HG03159 (cell line): Measurements from ENCODE around the gene TEAD1.

Experiments used
- ATAC-seq: cut with Tn5 transposase; IDR thresholded peaks from one replicate; pipeline ENCODE4 v1.9.1; 2021; ENCODE audit warnings: mild to moderate bottlenecking, moderate library complexity; ENCODE audit not compliant: unreplicated experiment

The TEAD1 gene

GRCh38 chr11:12664385-12664784 lies 9.8 kb upstream of the TEAD1 start:
- no peak for ATAC-seq

GRCh38 chr11:12666915-12667314 lies 7.3 kb upstream of the TEAD1 start:
- no peak for ATAC-seq

DNA sequence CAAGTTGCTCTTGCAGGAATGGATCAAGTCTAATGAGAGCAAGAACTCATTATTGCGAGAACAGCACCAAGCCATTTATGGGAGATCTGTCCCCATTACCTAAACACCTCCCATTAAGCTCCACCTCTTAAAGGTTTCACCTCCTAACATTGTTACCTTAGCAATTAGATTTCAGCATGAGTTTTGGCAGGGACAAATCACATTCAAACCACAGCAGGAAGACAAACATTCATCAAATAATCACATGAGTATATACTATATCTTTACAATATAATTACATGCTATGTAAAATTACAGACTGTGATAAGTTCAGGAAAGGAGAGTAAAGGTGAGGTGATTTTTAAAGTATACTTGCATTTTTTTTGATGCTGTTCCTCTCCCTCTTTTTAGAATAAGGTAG lies 6.6 kb upstream of the TEAD1 start:
- ATAC-seq: no peak

DNA sequence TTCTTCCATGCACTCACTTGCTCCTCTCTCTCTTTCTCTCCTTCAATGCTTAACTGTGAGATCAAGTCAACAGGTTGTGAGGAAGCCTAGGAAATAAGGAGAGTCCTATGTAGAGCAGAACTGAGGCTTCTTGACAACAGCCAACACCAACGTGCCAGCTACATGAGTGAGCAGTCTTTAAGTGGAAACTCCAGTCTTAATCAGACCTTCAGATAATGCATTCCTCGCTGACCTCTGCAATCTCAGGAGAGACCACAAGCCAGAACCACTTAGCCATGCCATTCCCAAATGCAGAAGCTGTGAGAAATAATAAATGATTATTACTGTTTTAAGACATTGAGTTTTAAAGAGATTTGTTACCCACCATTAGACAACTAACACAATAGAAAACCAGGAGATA lies 6.1 kb upstream of the TEAD1 start:
- no peak for ATAC-seq

DNA sequence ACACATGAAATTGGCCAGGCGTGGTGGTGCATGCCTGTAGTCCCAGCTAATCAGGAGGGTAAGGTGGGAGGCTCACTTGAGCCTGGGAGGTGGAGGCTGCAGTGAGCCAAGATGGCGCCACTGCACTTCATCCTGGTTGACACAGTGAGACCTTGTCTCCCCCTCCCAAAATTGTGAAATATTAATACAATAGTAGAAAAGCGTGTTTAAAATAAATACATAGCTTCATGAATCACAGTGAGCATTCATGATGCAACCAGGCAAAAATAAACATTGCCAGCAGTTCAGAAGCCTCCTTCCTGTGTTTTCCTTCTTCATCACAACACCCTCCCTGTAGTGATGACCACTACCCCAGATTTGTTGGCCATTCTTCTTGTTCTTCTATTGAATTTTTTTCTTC lies 4.3 kb upstream of the TEAD1 start:
- no peak for ATAC-seq

GRCh38 chr11:12671370-12671769 lies 2.9 kb upstream of the TEAD1 start:
- no peak for ATAC-seq

GRCh38 chr11:12673601-12673923 lies 659 bp upstream of the TEAD1 start:
- ATAC-seq: no peak

GRCh38 chr11:12674571-12674935 lies 332 bp downstream of the TEAD1 start:
- ATAC-seq: peak; percentile 25

DNA sequence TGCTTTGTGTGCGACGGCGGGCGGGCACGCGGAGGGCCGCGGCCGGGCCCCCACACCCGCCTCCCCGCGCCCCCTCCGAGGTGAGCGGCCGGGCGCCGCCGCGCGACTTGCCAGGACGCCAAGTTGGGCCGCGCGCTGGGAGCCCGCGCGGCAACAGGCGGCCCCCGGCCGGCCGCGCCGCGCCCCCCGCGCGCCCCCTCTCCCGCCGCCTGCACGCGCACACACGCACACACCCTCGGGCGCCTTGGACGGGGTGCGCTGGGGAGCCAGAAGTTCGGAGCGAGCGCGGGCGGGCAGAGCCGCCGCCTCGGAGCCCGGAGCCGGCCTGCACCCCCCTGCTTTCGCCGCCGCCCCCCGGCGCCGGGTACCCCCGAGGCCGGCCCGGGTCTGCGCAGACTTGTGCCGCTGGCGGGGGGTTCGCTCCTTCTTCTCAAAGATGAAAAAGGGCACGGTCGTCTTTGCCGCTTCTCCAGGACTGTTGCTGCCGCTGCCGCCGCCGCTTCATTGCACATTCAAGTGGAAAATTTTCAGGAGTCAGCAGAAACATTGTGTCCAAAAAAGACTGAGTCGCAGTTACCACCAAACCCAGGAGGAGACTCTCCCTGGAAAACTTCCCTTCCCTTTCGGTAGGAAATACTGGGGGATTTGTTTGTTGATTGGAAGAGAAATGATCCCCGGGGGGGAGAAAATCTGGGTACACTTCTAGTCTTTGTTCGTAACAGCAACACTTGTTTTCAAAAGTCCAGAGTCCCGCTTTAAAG lies 895 bp downstream of the TEAD1 start:
- no peak for ATAC-seq

GRCh38 chr11:12675951-12676711 lies 1.9 kb downstream of the TEAD1 start:
- no peak for ATAC-seq

- ATAC-seq: no peak
These were observed 2.9 kb downstream of the TEAD1 start for GRCh38 chr11:12677131-12677530.

DNA sequence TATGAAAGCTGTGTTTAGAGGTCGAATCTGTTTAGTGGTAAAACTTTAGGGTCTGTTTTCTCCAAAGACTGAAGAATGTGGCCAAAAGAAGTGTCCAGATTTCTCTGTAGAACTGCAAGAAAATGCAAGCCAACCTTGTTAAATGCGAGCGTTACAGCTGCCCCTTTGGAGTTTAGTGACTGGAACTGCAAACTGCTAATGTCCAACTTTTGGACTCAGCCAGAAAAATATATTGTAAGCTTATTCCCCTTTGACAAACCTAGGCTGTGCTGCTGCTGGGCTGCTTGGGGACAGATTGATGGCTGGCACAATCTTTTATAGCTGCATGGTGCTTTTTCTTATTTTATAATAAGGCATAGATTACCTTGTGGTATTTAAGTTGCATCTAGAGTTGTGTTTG lies 3.9 kb downstream of the TEAD1 start:
- no peak for ATAC-seq

GRCh38 chr11:12678991-12679390 lies 4.8 kb downstream of the TEAD1 start:
- ATAC-seq: no peak

DNA sequence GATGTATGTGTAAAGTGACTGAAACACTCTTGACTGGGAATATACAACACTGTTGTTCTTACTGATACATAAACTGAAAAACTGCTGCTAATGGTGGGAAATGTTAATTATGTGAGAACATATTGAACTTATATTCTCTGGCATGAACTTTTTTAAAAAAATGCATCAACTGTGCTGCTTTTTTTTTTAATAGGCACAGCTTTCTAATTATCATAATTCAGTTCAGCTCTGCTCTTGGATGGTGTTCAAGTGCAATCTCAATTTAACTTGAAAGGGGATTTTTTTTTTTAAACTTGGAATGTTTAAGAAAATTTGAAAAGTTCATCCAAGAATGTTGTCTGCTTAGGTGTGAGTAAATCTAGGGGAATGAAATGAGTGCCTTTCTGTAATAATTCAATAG lies 5.2 kb downstream of the TEAD1 start:
- ATAC-seq: no peak

DNA sequence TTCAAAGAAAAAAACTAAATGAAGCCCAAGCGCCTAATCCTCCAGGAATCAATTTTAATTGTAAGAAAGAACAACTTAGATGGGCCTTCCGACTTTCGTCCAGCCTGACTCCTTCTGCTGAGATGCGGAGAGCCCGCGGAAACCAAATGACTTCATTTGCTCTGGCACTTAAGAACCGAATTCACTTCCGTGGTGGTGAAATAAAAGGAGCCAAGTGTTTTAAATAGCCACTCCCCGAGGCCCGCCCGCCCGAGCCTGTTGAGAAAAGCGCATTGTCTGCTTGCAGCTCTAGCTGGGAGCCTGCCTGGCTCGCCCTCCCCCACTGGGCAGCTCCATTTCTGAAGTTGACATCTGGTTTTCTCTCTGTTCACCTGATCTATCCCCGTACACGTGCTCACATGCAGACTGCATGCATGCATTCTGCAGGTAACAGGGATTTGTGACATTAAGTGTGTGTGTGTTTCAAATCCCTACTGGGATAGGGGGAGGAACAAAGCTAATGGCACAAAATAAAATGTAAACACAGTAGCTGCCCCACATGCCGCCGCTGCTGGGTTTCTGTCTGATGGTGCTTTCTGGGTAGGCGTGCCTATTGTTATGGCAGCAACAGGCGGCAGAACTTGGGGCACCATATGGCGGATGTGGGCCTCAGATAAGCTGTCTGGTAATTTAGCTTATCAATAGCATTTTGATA lies 6.2 kb downstream of the TEAD1 start:
- ATAC-seq: no peak

DNA sequence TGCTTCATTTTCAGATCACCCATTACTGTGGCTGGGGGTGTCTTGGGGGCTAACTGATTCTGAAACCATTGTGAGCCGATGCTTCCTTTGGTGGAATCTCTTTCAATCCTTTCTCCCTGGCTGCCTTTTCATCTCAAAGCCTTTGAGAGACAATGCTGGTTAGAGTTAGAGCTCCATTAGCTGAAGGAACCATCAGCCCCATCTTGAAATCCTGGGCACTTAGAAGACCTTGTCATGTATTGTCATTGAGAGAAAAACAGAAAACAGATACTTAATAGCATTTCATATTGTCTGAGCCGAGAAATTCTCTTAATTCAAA lies 6.7 kb downstream of the TEAD1 start:
- ATAC-seq: no peak

DNA sequence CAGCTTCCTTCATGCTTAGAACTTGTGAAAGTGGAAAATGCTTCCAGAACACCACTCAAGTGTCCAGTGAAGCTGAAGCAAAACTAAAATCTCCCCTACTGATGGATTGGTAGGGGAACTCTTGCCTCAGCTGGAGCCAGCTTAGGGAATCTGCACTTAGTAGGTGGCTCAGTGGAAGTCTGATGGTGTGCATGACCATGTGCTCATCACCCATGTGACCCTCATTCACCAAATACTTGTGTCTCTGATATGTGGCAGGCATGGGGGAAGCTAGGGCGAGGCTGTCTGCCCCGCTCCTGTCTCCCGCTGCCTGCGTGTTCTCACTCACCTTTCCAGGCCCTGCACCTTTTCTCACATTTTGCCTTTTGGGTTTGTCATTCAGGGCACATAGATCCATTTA lies 7.2 kb downstream of the TEAD1 start:
- ATAC-seq: no peak

GRCh38 chr11:12682288-12682687 lies 8.1 kb downstream of the TEAD1 start:
- ATAC-seq: no peak

DNA sequence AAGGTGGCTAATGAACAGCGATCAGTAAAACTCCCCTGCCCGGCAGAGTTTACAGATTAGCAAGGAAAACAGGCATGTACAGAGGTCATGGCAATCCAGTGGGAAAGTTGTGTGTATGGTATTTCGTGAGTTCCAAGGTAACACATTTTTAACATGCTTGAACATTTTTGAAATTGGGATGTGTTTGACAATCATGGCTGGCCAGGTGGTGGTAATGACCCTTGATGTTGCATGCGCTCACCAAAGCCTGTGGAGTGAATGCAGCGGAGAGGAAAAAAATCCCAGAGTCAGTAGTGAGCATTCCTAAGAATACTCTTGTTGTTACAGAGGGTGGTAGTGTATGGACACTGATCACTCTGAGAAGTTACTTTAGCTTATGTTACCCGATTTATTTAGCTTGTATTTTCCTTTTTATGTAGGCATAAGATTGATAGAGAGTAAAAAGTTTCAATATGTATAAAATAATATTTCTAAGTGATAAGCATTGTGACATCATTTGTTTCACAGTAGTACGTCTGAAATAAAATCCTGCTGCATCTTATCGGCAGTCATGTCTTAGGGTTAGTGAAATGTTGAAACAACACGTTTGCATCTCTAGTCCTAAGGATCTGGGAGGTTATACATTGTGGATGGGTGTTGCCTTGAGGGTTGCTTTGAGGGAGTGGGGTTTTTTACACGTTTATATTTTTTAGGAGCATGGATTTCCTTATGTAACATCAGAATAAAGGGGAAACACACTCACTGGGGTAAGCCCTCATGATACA lies 8.7 kb downstream of the TEAD1 start:
- no peak for ATAC-seq

GRCh38 chr11:12683874-12684273 lies 9.7 kb downstream of the TEAD1 start:
- ATAC-seq: no peak

- ATAC-seq: no peak
These were observed 10.1 kb downstream of the TEAD1 start for GRCh38 chr11:12684315-12684714.

- no peak for ATAC-seq
These were observed 10.6 kb downstream of the TEAD1 start for GRCh38 chr11:12684816-12685215.
